SW480 (cell line): ENCODE results near the gene OSBPL9.
A peak's percentile ranks its signal among the peaks of the same experiment; 100 is the strongest.
"Not testable (repeated sequence)": the region's sequence is repeated elsewhere in the genome, so short reads cannot be mapped to it uniquely, and the experiment has no call there.

Experiments used
- DNase-seq: peaks from one replicate; pipeline ENCODE4 v3.0.0-alpha.2; 2016; ENCODE audit warnings: low spot score

The OSBPL9 gene

GRCh38 chr1:51714374-51715019 lies 97.6 kb downstream of the OSBPL9 start:
- DNase-seq, result no peak

- DNase-seq, result no peak
Observed at GRCh38 chr1:51715369-51715768, 98.5 kb downstream of the OSBPL9 start.

GRCh38 chr1:51716746-51717145 lies 99.9 kb downstream of the OSBPL9 start:
- DNase-seq, result no peak

- no peak for DNase-seq
Observed at GRCh38 chr1:51717842-51718241, 101.0 kb downstream of the OSBPL9 start.

- no peak for DNase-seq
Observed at GRCh38 chr1:51719146-51719545, 102.3 kb downstream of the OSBPL9 start.

GRCh38 chr1:51724797-51725196 lies 107.9 kb downstream of the OSBPL9 start:
- DNase-seq, result no peak

GRCh38 chr1:51726051-51726450 lies 109.2 kb downstream of the OSBPL9 start:
- no peak for DNase-seq

GRCh38 chr1:51726544-51727225 lies 109.8 kb downstream of the OSBPL9 start:
- no peak for DNase-seq

- no peak for DNase-seq
Observed at GRCh38 chr1:51727366-51727765, 110.5 kb downstream of the OSBPL9 start.

GRCh38 chr1:51728611-51729155 lies 111.8 kb downstream of the OSBPL9 start:
- DNase-seq, result peak; percentile 3

GRCh38 chr1:51729156-51729823 lies 112.4 kb downstream of the OSBPL9 start:
- peak; percentile 94 for DNase-seq

- DNase-seq, result peak; percentile 17
Observed at GRCh38 chr1:51729824-51730301, 113.0 kb downstream of the OSBPL9 start.

- no peak for DNase-seq
Observed at GRCh38 chr1:51731998-51732397, 115.1 kb downstream of the OSBPL9 start.

GRCh38 chr1:51732701-51733425 lies 116.0 kb downstream of the OSBPL9 start:
- DNase-seq, result no peak

- not testable (repeated sequence) for DNase-seq
Observed at GRCh38 chr1:51733426-51733774, 116.5 kb downstream of the OSBPL9 start.

- DNase-seq, result no peak
Observed at GRCh38 chr1:51733793-51734522, 117.1 kb downstream of the OSBPL9 start.

- no peak for DNase-seq
Observed at GRCh38 chr1:51734896-51735745, 118.2 kb downstream of the OSBPL9 start.

GRCh38 chr1:51735746-51736254 lies 118.9 kb downstream of the OSBPL9 start:
- DNase-seq, result no peak

GRCh38 chr1:51736702-51737101 lies 119.8 kb downstream of the OSBPL9 start:
- no peak for DNase-seq

- no peak for DNase-seq
Observed at GRCh38 chr1:51738681-51739080, 121.8 kb downstream of the OSBPL9 start.
